ENCODE data around the gene LCNL1.
A peak's percentile ranks its signal among the peaks of the same experiment; 100 is the strongest.

DNA sequence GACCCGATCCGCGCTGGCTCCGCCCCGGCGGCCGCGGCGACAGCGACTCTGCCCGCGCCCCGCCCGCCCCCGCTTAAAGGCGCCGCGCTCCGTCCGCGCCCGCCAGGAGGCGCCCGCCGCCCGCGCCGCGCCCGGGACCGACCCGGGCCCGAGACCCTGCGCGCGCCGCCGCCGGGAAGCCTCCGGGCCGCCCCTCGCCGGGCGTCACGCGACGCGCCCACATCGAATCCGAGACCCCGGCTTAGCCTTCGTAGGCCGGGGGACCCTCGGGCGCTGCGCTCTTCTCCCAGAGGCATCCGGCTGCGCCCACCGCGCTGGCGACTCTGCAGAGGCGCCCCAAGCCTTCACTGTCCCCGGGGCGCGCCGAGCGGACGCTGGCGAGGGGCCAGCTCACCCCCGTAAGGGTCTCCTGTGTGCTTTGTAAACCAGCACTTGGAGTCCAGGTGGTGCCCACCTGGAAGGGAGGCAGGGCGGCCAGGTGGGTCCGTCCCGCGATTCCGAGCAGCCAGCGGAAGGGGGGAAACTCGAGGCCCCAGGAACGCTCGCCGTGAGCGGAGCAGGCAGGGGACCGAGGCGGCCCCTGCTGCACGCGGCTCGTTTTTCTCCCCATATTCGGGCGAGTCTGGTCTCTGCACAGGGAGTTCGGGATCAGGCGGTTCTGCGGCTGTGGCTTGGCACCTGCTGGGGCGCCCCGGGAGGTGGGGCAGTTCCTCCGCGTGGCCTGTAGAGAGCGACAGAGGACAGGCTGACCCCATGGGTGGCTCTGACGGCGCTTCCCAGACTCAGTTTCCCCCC, 45.7 kb downstream of the LCNL1 start:
- TF ChIP-seq, protein P1, sequence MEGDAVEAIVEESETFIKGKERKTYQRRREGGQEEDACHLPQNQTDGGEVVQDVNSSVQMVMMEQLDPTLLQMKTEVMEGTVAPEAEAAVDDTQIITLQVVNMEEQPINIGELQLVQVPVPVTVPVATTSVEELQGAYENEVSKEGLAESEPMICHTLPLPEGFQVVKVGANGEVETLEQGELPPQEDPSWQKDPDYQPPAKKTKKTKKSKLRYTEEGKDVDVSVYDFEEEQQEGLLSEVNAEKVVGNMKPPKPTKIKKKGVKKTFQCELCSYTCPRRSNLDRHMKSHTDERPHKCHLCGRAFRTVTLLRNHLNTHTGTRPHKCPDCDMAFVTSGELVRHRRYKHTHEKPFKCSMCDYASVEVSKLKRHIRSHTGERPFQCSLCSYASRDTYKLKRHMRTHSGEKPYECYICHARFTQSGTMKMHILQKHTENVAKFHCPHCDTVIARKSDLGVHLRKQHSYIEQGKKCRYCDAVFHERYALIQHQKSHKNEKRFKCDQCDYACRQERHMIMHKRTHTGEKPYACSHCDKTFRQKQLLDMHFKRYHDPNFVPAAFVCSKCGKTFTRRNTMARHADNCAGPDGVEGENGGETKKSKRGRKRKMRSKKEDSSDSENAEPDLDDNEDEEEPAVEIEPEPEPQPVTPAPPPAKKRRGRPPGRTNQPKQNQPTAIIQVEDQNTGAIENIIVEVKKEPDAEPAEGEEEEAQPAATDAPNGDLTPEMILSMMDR (IDR thresholded peaks at IDR 0.05), result peak in 2 of 3 experiments; percentile 2 to 23
- TF ChIP-seq POLR2AphosphoS5 (IDR thresholded peaks at IDR 0.05; ENCODE audit: insufficient read depth in 1 of 2, low read depth in 1 of 2) (peak in 1 of 2 donors; percentile 26), POLR2A (IDR thresholded peaks at IDR 0.05) (no peak)

All from vagina (tissue), 2 donors.